Neural cell (in vitro differentiated cells): Measurements from ENCODE around the gene STRIP1. TPM values are rescaled to one million over a fixed set of nuclear protein-coding genes. Genes with fewer than 3 reads are reported as not detected.

Experiments used
- H2AFZ ChIP-seq: fragments of 200-600, 300-800 bp; sonication (generic), shearing (Covaris generic); 2 replicates; pipeline ENCODE4 v1.6.0; 2014; ENCODE audit warnings: low read depth, mild to moderate bottlenecking, antibody characterized with exemption, low read length, moderate library complexity
- H3F3A ChIP-seq: fragments of 200-600 bp; shearing (Covaris generic); 2 replicates; pipeline ENCODE4 v1.6.1; 2016; ENCODE audit warnings: mild to moderate bottlenecking, moderate library complexity, mixed read lengths, antibody characterized with exemption, low read length; ENCODE audit not compliant: insufficient read depth, poor library complexity, severe bottlenecking
- H3K27ac ChIP-seq: fragments of 200-600, 300-800 bp; sonication (generic), shearing (Covaris generic); 2 replicates; pipeline ENCODE4 v1.5.1; 2014; ENCODE audit warnings: mild to moderate bottlenecking, low read length, moderate library complexity
- H3K27me3 ChIP-seq: fragments of 300-800, 200-600 bp; sonication (generic), shearing (Covaris generic); 2 replicates; pipeline ENCODE4 v1.6.0; 2014; ENCODE audit warnings: mild to moderate bottlenecking, low read depth, low read length, moderate library complexity; ENCODE audit not compliant: insufficient read depth
- H3K36me3 ChIP-seq: fragments of 300-800, 200-600 bp; sonication (generic), shearing (Covaris generic); 2 replicates; pipeline ENCODE4 v1.5.1; 2014; ENCODE audit warnings: mild to moderate bottlenecking, antibody characterized with exemption, low read length, moderate library complexity; ENCODE audit not compliant: insufficient read depth
- H3K4me2 ChIP-seq: fragments of 300-800, 200-600 bp; sonication (generic), shearing (Covaris generic); 2 replicates; pipeline ENCODE4 v1.6.0; 2014; ENCODE audit warnings: mild to moderate bottlenecking, low read length
- H3K4me3 ChIP-seq: fragments of 300-800, 200-600 bp; sonication (generic), shearing (Covaris generic); 2 replicates; pipeline ENCODE4 v1.5.1; 2014; ENCODE audit warnings: mild to moderate bottlenecking, low read length, moderate library complexity
- H3K79me2 ChIP-seq: fragments of 200-600 bp; shearing (Covaris generic); replicated peaks from 2 replicates; pipeline ENCODE4 v1.6.0; 2014; ENCODE audit warnings: mild to moderate bottlenecking, low read length, moderate library complexity; ENCODE audit not compliant: insufficient read depth
- H3K9ac ChIP-seq: fragments of 300-800, 200-600 bp; sonication (generic), shearing (Covaris generic); 2 replicates; pipeline ENCODE4 v1.6.1; 2016; ENCODE audit warnings: mild to moderate bottlenecking, low read length, mixed read lengths
- H3K9me2 ChIP-seq: fragments of 200-600 bp; shearing (Covaris generic); 2 replicates; pipeline ENCODE4 v1.6.1; 2016; ENCODE audit warnings: mild to moderate bottlenecking, low read length, mixed read lengths; ENCODE audit not compliant: insufficient read depth
- H3K9me3 ChIP-seq: fragments of 200-600, 300-800 bp; sonication (generic), shearing (Covaris generic); 2 replicates; pipeline ENCODE4 v1.6.1; 2016; ENCODE audit warnings: mild to moderate bottlenecking, mixed run types, low read length, moderate library complexity, mixed read lengths
- H4K20me1 ChIP-seq: fragments of 200-600 bp; shearing (Covaris generic); 2 replicates; pipeline ENCODE4 v1.6.1; 2016; ENCODE audit warnings: mild to moderate bottlenecking, mixed run types; ENCODE audit not compliant: insufficient read depth
- EP300 ChIP-seq: fragments of 450-650 bp; conservative IDR thresholded peaks from 2 replicates; pipeline ENCODE4 v1.6.1; 2014; ENCODE audit warnings: antibody characterized with exemption, mild to moderate bottlenecking, moderate library complexity; ENCODE audit not compliant: poor library complexity, severe bottlenecking
- EZH2 ChIP-seq: fragments of 200-600, 300-800 bp; shearing (Covaris generic), sonication (generic); IDR thresholded peaks from 2 replicates; pipeline ENCODE4 v1.6.1; 2014; ENCODE audit warnings: antibody characterized with exemption, low read length, borderline replicate concordance, mild to moderate bottlenecking; ENCODE audit not compliant: insufficient read depth, poor library complexity, severe bottlenecking
- MXI1 ChIP-seq: fragments of 450-650 bp; conservative IDR thresholded peaks from 2 replicates; pipeline ENCODE4 v1.6.1; 2014; ENCODE audit warnings: antibody characterized with exemption, mild to moderate bottlenecking; ENCODE audit not compliant: poor library complexity, severe bottlenecking
- POLR2AphosphoS5 ChIP-seq: IDR thresholded peaks from 2 replicates; pipeline ENCODE4 v1.6.1; 2012
- RAD21 ChIP-seq: fragments of 450-650 bp; conservative IDR thresholded peaks from 2 replicates; pipeline ENCODE4 v1.6.1; 2014; ENCODE audit warnings: antibody characterized with exemption, mild to moderate bottlenecking, moderate library complexity
- SMC3 ChIP-seq: fragments of 450-650 bp; conservative IDR thresholded peaks from 2 replicates; pipeline ENCODE4 v1.6.1; 2014; ENCODE audit warnings: antibody characterized with exemption, mild to moderate bottlenecking, moderate library complexity; ENCODE audit not compliant: poor library complexity
- TAF1 ChIP-seq: IDR thresholded peaks from 2 replicates; pipeline ENCODE4 v1.6.1; 2012; ENCODE audit warnings: low read depth
- polyA plus RNA-seq: library from polyadenylated mRNA; depleted of rRNA; stranded (reverse); fragments of >200 nt; gene quantifications from 2 replicates; pipeline ENCODE4 v1.2.3, GENCODE V29; 2014
- TF ChIP-seq, protein P1 (sequence below): IDR thresholded peaks from 2 replicates; pipeline ENCODE4 v1.6.1; 2012; ENCODE audit warnings: borderline replicate concordance
- TF ChIP-seq, protein P2 (sequence below): fragments of 450-650 bp; IDR thresholded peaks from 2 replicates; pipeline ENCODE4 v1.5.1; 2014; ENCODE audit warnings: antibody characterized with exemption, mild to moderate bottlenecking, moderate library complexity; ENCODE audit not compliant: poor library complexity, severe bottlenecking

The STRIP1 gene
- polyA plus RNA-seq, 1 donor from 2014 or later = 178 TPM

DNA sequence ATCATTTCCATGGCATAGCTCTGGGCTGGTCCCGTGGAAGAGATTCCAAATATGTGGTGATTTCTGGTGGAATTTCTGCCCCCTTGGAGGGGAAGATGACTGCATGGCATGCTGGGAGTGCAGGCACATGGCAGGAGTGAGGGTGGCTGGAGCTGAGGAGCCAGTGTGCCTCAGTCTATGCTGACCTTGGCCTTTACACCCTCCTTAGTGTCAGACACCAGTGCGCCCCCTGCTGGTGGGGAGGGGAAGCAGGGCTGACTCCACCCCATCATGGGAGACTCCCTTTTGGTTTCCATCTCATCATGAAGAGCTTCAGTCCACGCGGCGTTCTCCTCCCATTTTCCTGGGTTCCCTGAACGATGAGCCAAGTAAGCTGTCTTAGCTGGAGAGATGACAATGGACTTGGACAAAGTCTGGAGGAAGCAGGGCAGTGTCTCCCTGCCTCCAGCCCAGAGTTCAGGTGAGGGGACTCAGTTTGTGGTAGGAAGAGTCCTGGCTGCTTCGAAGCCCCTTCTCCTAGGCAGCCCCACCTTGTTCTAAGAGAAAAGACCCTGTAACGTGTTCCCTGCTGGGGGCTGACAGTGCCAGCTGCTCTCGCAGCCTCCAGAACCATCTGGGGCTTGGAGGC, 25.7 kb downstream of the STRIP1 start:
- H3K9me2 ChIP-seq = no peaks in the 10 kb centered on the region

DNA sequence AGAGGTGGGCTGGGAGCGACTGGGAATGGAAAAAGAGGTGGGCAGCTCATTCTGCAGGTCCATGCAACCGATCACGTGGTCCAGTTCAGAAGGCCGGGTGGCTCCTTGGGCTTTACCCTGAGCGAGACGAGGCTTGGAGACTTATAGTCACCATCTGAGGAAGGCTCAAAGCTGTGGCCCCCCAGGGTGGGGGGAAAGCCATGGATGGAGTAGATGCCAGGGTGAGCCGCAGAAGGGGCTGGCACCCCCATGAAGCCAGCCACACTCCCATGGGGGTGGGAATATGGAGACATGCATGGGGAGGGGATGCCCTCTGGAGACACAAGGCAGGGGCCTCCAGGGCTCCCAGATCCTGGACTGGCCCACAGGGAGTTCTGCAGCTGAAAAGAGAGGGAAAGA, 26.2 kb downstream of the STRIP1 start:
- Histone ChIP-seq H4K20me1 (no peaks in the 10 kb centered on the region), H3K4me3 (no peak overlapping the region), H3K27ac (no peak overlapping the region), H3K36me3 (peaks cover 5% of the 10 kb centered on the region), H3K79me2 (no peaks in the 10 kb centered on the region), H3K9me2 (no peaks in the 10 kb centered on the region), H3K9ac (no peak overlapping the region), H3K27me3 (peaks cover 6% of the 10 kb centered on the region), H2AFZ (no peak overlapping the region), H3K4me2 (no peak overlapping the region), H3F3A (no peaks in the 10 kb centered on the region), H3K9me3 (no peaks in the 10 kb centered on the region)
- TF ChIP-seq, protein P1, sequence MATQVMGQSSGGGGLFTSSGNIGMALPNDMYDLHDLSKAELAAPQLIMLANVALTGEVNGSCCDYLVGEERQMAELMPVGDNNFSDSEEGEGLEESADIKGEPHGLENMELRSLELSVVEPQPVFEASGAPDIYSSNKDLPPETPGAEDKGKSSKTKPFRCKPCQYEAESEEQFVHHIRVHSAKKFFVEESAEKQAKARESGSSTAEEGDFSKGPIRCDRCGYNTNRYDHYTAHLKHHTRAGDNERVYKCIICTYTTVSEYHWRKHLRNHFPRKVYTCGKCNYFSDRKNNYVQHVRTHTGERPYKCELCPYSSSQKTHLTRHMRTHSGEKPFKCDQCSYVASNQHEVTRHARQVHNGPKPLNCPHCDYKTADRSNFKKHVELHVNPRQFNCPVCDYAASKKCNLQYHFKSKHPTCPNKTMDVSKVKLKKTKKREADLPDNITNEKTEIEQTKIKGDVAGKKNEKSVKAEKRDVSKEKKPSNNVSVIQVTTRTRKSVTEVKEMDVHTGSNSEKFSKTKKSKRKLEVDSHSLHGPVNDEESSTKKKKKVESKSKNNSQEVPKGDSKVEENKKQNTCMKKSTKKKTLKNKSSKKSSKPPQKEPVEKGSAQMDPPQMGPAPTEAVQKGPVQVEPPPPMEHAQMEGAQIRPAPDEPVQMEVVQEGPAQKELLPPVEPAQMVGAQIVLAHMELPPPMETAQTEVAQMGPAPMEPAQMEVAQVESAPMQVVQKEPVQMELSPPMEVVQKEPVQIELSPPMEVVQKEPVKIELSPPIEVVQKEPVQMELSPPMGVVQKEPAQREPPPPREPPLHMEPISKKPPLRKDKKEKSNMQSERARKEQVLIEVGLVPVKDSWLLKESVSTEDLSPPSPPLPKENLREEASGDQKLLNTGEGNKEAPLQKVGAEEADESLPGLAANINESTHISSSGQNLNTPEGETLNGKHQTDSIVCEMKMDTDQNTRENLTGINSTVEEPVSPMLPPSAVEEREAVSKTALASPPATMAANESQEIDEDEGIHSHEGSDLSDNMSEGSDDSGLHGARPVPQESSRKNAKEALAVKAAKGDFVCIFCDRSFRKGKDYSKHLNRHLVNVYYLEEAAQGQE = no peak
- TF ChIP-seq MXI1 = no peak
- no peak for TF ChIP-seq EZH2
- no peak for TF ChIP-seq POLR2AphosphoS5
- TF ChIP-seq SMC3 = no peak

More for the DNA sequence above, 25.7 kb downstream of the STRIP1 start:
- no peaks in the 10 kb centered on the region for H3K79me2 ChIP-seq
- H3K4me3 ChIP-seq = no peak overlapping the region
- H3K27ac ChIP-seq = no peak overlapping the region
- TF ChIP-seq RAD21 = no peak
- TF ChIP-seq, protein P2, sequence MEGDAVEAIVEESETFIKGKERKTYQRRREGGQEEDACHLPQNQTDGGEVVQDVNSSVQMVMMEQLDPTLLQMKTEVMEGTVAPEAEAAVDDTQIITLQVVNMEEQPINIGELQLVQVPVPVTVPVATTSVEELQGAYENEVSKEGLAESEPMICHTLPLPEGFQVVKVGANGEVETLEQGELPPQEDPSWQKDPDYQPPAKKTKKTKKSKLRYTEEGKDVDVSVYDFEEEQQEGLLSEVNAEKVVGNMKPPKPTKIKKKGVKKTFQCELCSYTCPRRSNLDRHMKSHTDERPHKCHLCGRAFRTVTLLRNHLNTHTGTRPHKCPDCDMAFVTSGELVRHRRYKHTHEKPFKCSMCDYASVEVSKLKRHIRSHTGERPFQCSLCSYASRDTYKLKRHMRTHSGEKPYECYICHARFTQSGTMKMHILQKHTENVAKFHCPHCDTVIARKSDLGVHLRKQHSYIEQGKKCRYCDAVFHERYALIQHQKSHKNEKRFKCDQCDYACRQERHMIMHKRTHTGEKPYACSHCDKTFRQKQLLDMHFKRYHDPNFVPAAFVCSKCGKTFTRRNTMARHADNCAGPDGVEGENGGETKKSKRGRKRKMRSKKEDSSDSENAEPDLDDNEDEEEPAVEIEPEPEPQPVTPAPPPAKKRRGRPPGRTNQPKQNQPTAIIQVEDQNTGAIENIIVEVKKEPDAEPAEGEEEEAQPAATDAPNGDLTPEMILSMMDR = peak; percentile 48
- H2AFZ ChIP-seq = no peak overlapping the region
- H3K27me3 ChIP-seq = peaks cover under 1% of the 10 kb centered on the region
- no peak overlapping the region for H3K9ac ChIP-seq
- no peaks in the 10 kb centered on the region for H3F3A ChIP-seq
- H3K4me2 ChIP-seq = no peak overlapping the region
- no peaks in the 10 kb centered on the region for H4K20me1 ChIP-seq
- H3K36me3 ChIP-seq = peaks cover 5% of the 10 kb centered on the region
- no peaks in the 10 kb centered on the region for H3K9me3 ChIP-seq

DNA sequence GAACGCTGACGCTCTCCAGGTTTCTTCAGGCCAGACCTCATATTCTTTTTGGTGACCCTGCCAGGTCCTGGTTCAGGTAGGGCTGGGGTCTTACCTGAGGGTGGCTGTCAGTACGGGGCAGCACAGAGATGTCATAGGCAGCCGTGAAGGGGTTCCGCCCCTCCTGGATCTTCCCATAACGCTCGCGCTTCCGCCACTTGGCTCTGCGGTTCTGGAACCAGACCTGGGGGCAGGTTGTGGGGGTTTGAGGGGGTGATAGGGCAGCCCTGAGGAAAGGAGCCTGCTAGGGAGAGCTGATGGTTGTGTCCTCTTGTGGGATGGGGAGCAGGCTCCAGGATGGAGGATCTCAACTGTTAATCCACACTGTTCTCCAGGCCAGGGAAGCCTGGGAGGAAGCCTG, 26.9 kb downstream of the STRIP1 start:
- H3K9ac ChIP-seq = no peak overlapping the region
- no peak overlapping the region for H3K27ac ChIP-seq
- H3K4me2 ChIP-seq = no peak overlapping the region
- H3K79me2 ChIP-seq = no peaks in the 10 kb centered on the region
- H3K4me3 ChIP-seq = no peak overlapping the region
- H3K9me2 ChIP-seq = no peaks in the 10 kb centered on the region
- H2AFZ ChIP-seq = no peak overlapping the region
- H3K9me3 ChIP-seq = no peaks in the 10 kb centered on the region
- TF ChIP-seq TAF1 = no peak
- TF ChIP-seq, protein P1 = no peak
- TF ChIP-seq SMC3 = no peak
- no peak for TF ChIP-seq EP300
- TF ChIP-seq MXI1 = no peak
- no peak for TF ChIP-seq POLR2AphosphoS5
- TF ChIP-seq, protein P2 = no peak
- no peak for TF ChIP-seq EZH2
- TF ChIP-seq RAD21 = no peak
- H3K27me3 ChIP-seq = peaks cover 13% of the 10 kb centered on the region
- no peaks in the 10 kb centered on the region for H3F3A ChIP-seq
- no peaks in the 10 kb centered on the region for H4K20me1 ChIP-seq
- H3K36me3 ChIP-seq = peaks cover 5% of the 10 kb centered on the region
